ENCODE results near the gene TRMT1. TPM values are rescaled to one million over a fixed set of nuclear protein-coding genes. Genes with fewer than 3 reads are reported as not detected.

Gene TRMT1
- total and polyA plus RNA-seq, 2 experiments from 2014 or later: 88.6 to 90.1 TPM

DNA sequence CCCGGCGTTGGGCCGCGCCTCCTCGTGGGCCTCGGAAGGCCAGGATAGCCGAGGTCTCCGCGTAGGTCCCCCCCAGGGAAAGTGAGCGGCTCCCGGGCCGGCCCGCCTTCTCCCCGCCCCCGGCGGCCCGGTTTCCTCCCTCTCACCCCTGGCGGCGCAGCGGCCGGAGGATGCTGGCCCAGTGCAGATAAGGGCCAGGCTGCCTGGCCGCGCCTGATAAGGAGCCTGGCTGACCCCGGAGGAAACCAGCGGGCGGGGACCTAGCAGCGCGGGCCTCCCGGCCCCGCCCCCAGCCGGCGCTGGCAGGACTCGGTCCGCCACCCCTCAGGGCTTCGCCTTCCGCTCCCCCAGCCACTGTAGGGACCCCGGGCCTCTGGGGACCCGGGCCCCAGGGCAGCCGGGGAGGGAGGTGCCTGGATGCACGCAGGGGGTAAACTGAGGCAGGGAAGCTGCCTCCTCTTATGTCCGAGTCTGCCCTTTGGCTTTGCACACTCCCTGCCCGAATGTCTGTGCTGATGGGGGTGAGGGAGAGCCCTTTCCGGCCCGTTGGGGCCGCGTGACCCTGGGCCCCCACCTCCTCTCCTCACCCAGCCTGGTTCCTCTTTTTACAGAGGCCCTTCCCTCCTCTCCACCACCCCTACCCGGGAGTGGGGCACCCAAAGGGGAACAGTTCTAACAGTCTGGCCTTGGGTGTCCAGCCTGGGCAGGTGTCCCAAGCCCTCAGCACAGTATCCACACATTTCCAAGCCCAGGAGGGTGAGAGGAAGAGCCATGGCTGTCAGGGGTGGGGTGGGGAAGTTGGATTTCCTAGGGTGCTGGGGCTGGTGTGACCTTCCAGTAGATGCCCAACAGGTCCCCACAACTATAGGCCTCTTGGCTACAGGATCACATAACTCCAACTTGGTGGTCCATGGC lies 13.6 kb downstream of the TRMT1 start, which contains the start of gene LYL1:
Gene LYL1 (minus strand): TSS at position 193 of the 915 bp plus-strand sequence. CDS start 1,687 bp downstream, outside the sequence.
- H3K36me3 Mint-ChIP-seq (ENCODE audit: low read depth): peaks cover 7% of the 10 kb centered on the region
- no peaks in the 10 kb centered on the region for H3K9me3 Mint-ChIP-seq
- Histone ChIP-seq H3K4me1 (ENCODE audit: insufficient read depth) (peaks cover 24% of the 10 kb centered on the region; the same call in 1 of the 2 replicates), H3K27ac (ENCODE audit: low read depth) (no peak within 1 kb of the TSS), H3K27me3 (ENCODE audit: insufficient read depth) (peaks cover 48% of the 10 kb centered on the region), H3K4me3 (peak within 1 kb of the TSS; percentile 56), H2AFZ (peak within 1 kb of the TSS; percentile 69), H3K36me3 (ENCODE audit: insufficient read depth) (no peaks in the 10 kb centered on the region), H3K79me2 (replicated peaks; ENCODE audit: insufficient read depth) (no peaks in the 10 kb centered on the region), H3K9me2 (ENCODE audit: insufficient read depth) (no peaks in the 10 kb centered on the region), H3K4me2 (peak within 1 kb of the TSS; percentile 83), H3F3A (replicated peaks; ENCODE audit: low read depth) (peaks cover 21% of the 10 kb centered on the region), H4K20me1 (replicated peaks; ENCODE audit: insufficient read depth) (peaks cover 4% of the 10 kb centered on the region; the same call in 1 of the 2 replicates)
- no peak for TF ChIP-seq ZNF331 (CRISPR knock-in tag; IDR thresholded peaks at IDR 0.05; ENCODE audit: low read depth)
- TF ChIP-seq, protein P1, sequence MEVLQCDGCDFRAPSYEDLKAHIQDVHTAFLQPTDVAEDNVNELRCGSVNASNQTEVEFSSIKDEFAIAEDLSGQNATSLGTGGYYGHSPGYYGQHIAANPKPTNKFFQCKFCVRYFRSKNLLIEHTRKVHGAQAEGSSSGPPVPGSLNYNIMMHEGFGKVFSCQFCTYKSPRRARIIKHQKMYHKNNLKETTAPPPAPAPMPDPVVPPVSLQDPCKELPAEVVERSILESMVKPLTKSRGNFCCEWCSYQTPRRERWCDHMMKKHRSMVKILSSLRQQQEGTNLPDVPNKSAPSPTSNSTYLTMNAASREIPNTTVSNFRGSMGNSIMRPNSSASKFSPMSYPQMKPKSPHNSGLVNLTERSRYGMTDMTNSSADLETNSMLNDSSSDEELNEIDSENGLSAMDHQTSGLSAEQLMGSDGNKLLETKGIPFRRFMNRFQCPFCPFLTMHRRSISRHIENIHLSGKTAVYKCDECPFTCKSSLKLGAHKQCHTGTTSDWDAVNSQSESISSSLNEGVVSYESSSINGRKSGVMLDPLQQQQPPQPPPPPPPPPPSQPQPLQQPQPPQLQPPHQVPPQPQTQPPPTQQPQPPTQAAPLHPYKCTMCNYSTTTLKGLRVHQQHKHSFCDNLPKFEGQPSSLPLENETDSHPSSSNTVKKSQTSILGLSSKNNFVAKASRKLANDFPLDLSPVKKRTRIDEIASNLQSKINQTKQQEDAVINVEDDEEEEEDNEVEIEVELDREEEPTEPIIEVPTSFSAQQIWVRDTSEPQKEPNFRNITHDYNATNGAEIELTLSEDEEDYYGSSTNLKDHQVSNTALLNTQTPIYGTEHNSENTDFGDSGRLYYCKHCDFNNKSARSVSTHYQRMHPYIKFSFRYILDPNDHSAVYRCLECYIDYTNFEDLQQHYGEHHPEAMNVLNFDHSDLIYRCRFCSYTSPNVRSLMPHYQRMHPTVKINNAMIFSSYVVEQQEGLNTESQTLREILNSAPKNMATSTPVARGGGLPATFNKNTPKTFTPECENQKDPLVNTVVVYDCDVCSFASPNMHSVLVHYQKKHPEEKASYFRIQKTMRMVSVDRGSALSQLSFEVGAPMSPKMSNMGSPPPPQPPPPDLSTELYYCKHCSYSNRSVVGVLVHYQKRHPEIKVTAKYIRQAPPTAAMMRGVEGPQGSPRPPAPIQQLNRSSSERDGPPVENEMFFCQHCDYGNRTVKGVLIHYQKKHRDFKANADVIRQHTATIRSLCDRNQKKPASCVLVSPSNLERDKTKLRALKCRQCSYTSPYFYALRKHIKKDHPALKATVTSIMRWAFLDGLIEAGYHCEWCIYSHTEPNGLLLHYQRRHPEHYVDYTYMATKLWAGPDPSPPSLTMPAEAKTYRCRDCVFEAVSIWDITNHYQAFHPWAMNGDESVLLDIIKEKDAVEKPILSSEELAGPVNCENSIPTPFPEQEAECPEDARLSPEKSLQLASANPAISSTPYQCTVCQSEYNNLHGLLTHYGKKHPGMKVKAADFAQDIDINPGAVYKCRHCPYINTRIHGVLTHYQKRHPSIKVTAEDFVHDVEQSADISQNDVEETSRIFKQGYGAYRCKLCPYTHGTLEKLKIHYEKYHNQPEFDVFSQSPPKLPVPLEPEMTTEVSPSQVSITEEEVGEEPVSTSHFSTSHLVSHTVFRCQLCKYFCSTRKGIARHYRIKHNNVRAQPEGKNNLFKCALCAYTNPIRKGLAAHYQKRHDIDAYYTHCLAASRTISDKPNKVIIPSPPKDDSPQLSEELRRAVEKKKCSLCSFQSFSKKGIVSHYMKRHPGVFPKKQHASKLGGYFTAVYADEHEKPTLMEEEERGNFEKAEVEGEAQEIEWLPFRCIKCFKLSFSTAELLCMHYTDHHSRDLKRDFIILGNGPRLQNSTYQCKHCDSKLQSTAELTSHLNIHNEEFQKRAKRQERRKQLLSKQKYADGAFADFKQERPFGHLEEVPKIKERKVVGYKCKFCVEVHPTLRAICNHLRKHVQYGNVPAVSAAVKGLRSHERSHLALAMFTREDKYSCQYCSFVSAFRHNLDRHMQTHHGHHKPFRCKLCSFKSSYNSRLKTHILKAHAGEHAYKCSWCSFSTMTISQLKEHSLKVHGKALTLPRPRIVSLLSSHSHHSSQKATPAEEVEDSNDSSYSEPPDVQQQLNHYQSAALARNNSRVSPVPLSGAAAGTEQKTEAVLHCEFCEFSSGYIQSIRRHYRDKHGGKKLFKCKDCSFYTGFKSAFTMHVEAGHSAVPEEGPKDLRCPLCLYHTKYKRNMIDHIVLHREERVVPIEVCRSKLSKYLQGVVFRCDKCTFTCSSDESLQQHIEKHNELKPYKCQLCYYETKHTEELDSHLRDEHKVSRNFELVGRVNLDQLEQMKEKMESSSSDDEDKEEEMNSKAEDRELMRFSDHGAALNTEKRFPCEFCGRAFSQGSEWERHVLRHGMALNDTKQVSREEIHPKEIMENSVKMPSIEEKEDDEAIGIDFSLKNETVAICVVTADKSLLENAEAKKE (CRISPR knock-in tag; IDR thresholded peaks at IDR 0.05): no peak
- TF ChIP-seq CREB1 (CRISPR knock-in tag; IDR thresholded peaks at IDR 0.05; ENCODE audit: low read depth): no peak
- TF ChIP-seq ETS1 (IDR thresholded peaks at IDR 0.05): no peak
- no peak for TF ChIP-seq STAT1 (IDR thresholded peaks at IDR 0.05; ENCODE audit: unreplicated experiment)
- TF ChIP-seq POLR2AphosphoS5 (IDR thresholded peaks at IDR 0.05; ENCODE audit: low read depth): no peak
- TF ChIP-seq REST (IDR thresholded peaks at IDR 0.05; ENCODE audit: unreplicated experiment): no peak
- TF ChIP-seq, protein P2, sequence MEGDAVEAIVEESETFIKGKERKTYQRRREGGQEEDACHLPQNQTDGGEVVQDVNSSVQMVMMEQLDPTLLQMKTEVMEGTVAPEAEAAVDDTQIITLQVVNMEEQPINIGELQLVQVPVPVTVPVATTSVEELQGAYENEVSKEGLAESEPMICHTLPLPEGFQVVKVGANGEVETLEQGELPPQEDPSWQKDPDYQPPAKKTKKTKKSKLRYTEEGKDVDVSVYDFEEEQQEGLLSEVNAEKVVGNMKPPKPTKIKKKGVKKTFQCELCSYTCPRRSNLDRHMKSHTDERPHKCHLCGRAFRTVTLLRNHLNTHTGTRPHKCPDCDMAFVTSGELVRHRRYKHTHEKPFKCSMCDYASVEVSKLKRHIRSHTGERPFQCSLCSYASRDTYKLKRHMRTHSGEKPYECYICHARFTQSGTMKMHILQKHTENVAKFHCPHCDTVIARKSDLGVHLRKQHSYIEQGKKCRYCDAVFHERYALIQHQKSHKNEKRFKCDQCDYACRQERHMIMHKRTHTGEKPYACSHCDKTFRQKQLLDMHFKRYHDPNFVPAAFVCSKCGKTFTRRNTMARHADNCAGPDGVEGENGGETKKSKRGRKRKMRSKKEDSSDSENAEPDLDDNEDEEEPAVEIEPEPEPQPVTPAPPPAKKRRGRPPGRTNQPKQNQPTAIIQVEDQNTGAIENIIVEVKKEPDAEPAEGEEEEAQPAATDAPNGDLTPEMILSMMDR (conservative IDR thresholded peaks at IDR 0.05; ENCODE audit: low read depth in 2 of 2): no peak
- TF ChIP-seq EZH2 (IDR thresholded peaks at IDR 0.05; ENCODE audit: low read depth, unreplicated experiment): no peak
- TF ChIP-seq EZH2phosphoT487 (IDR thresholded peaks at IDR 0.05; ENCODE audit: unreplicated experiment): no peak
- no peak for TF ChIP-seq NANOG (IDR thresholded peaks at IDR 0.05; ENCODE audit: borderline replicate concordance)
- no peak for TF ChIP-seq ZNF114 (CRISPR knock-in tag; IDR thresholded peaks at IDR 0.05)
- TF ChIP-seq JUNB (IDR thresholded peaks at IDR 0.05; ENCODE audit: unreplicated experiment): no peak
- peak within 1 kb of the TSS; percentile 29 for H3K4me3 Mint-ChIP-seq
- H3K27me3 Mint-ChIP-seq (ENCODE audit: insufficient read depth, low read depth, poor library complexity): peaks cover 43% of the 10 kb centered on the region
- DNase-seq (ENCODE audit: low spot score) (peak; percentile 79), ATAC-seq (peak; percentile 50)
- peaks cover 9% of the 10 kb centered on the region; the same call in 2 of the 3 replicates for H3K4me1 Mint-ChIP-seq
- H3K27ac Mint-ChIP-seq: no peak within 1 kb of the TSS

Measured in GM23338 (cell line).